Skeletal muscle satellite cell (primary cell): Measurements from ENCODE around the gene ZNF280D.

Experiments used
- H3K27me3 ChIP-seq: 2 replicates; pipeline ENCODE4 v1.7.0; 2013; ENCODE audit warnings: low read length; ENCODE audit not compliant: control insufficient read depth, insufficient read depth
- H3K36me3 ChIP-seq: 2 replicates; pipeline ENCODE4 v1.7.0; 2013; ENCODE audit warnings: mild to moderate bottlenecking, control low read depth, low read length; ENCODE audit not compliant: insufficient read depth
- H3K4me1 ChIP-seq: 2 replicates; pipeline ENCODE4 v1.7.0; 2013; ENCODE audit warnings: low read length; ENCODE audit not compliant: control insufficient read depth, insufficient read depth
- H3K4me2 ChIP-seq: 2 replicates; pipeline ENCODE4 v1.7.0; 2013; ENCODE audit warnings: mild to moderate bottlenecking, low read length
- H3K4me3 ChIP-seq: 2 replicates; pipeline ENCODE4 v1.7.0; 2013; ENCODE audit warnings: low read length
- H3K9ac ChIP-seq: 2 replicates; pipeline ENCODE4 v1.7.0; 2013; ENCODE audit warnings: mild to moderate bottlenecking, low read depth, low read length, moderate library complexity
- H3K9me3 ChIP-seq: replicated peaks from 2 replicates; pipeline ENCODE4 v1.7.0; 2013; ENCODE audit warnings: mild to moderate bottlenecking, control low read depth, low read length

ZNF280D gene

DNA sequence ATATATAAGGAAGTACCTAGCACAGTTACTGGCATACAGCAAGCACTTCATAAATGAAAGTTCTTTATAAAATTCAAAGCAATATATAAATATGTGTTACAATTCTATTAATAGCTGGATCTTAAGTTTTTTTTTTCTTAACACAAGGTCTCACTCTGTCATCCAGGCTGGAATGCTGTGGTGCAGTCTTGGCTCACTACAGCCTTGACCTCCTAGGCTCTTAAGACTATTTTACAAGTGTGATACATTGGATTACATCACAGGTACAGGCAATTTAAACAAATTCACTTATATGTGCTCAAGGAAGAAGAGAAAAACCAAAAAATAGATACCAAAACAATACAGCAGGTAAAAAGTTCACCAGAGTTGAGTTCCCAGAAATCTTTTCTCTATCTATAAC is 60.6 kb downstream of the ZNF280D start:
- H3K4me1 ChIP-seq: no peaks in the 10 kb centered on the region
- H3K4me3 ChIP-seq: no peak overlapping the region
- no peaks in the 10 kb centered on the region for H3K9me3 ChIP-seq
- H3K36me3 ChIP-seq: peaks cover 46% of the 10 kb centered on the region
- H3K9ac ChIP-seq: no peak overlapping the region
- no peaks in the 10 kb centered on the region for H3K27me3 ChIP-seq
- H3K4me2 ChIP-seq: no peak overlapping the region

DNA sequence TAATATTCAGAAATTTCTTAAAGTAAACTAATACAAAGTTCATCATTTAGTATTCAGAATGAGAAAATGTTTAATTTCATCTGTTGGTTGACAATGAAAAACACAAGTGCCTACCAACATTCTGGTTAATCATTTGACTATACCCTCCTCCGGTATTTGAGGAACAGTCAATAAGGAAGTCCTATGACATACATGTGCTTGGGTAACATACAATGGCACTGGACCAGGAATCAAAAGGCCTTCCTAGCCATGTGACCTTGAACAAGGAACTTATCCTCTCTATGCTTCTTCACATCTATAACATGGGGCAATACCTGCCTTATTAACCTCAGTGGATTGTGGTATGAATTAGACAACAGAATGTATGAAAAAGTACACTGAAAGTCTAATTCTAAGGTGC is 65.8 kb downstream of the ZNF280D start:
- no peak overlapping the region for H3K4me3 ChIP-seq
- H3K9me3 ChIP-seq: no peaks in the 10 kb centered on the region
- no peaks in the 10 kb centered on the region for H3K4me1 ChIP-seq
- peaks cover 30% of the 10 kb centered on the region for H3K36me3 ChIP-seq
- H3K27me3 ChIP-seq: no peaks in the 10 kb centered on the region
- no peak overlapping the region for H3K4me2 ChIP-seq
- no peak overlapping the region for H3K9ac ChIP-seq

DNA sequence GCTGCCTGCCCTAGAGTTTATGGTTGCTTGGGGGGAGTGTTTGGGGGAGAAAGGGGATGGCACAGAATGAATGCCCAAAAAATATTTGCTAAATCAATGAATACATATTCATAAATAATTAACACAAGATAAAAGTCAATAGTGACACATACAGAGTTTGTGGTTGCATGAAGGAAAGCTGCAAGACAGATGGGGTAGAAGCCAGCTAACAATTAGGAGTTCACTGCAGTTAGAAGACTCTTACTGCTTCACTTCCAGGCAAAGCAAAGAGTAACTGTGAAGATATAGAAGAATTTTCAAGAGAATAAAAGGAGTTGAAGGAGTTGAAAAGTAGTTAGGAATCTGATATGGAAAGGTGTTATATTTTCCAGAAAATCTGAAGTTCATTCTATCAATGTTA is 72.4 kb downstream of the ZNF280D start:
- H3K27me3 ChIP-seq: no peaks in the 10 kb centered on the region
- H3K9ac ChIP-seq: no peak overlapping the region
- H3K4me2 ChIP-seq: no peak overlapping the region
- no peaks in the 10 kb centered on the region for H3K4me1 ChIP-seq
- H3K36me3 ChIP-seq: peaks cover 27% of the 10 kb centered on the region
- H3K9me3 ChIP-seq: no peaks in the 10 kb centered on the region
- H3K4me3 ChIP-seq: no peak overlapping the region

DNA sequence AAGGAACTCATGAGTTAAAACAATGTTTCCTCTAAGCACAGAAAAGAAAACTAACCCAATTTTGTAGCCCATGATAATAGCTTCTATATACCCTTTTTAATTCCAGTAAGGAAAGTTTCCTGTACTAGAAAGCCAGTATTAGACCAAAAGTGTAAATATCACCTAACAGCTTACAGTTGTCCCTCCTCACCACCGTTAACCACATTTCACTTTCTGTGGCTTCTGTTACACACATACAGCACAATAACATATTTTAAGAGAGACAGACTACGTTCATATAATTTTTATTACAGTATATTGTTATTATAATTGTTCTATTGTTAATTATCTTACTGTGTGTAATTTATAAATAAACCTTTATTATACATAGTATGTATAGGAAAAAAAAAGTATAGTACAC is 74.1 kb downstream of the ZNF280D start:
- no peak overlapping the region for H3K4me2 ChIP-seq
- H3K36me3 ChIP-seq: peaks cover 21% of the 10 kb centered on the region
- no peak overlapping the region for H3K9ac ChIP-seq
- no peaks in the 10 kb centered on the region for H3K27me3 ChIP-seq
- no peak overlapping the region for H3K4me3 ChIP-seq
- no peaks in the 10 kb centered on the region for H3K9me3 ChIP-seq
- no peaks in the 10 kb centered on the region for H3K4me1 ChIP-seq

DNA sequence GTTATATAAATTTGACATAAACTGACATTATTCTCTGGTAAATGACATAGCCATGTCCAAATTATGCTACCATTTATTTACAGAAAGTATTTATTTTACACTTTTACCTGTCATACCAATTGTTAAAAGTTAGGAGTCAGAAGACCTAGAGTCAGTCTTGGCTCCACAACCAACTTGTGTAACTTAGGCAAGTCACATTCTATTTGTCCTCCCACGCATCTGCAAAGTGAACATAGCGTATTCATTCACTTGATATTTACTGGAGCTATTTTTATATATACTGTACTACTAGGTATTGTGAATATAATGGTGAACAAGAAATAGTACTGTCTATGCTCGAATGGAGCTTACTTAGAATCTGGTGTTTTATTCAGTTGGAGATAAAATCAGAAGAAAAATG is 78.7 kb downstream of the ZNF280D start:
- Histone ChIP-seq H3K9ac (no peak overlapping the region), H3K36me3 (peaks cover 21% of the 10 kb centered on the region)

DNA sequence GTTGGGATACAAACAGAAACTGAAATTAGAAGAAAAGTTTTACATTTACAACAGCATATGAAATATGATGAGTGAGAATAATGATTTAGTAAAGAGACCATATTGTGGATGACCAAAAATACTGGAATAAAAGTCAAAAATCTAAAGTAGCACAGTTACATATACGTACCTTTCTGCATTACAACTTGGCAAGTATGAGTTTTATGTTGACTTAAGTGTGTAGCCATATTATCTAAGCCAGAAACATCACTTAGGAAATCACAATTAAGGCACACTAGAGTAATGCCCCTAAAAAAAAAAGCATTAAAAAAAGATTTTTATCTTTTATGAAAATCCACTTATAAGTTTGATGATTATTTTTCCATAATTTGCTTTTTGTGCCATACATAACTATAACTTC is 79.1 kb downstream of the ZNF280D start:
- Histone ChIP-seq H3K36me3 (peaks cover 21% of the 10 kb centered on the region), H3K27me3 (no peaks in the 10 kb centered on the region), H3K4me3 (no peak overlapping the region), H3K9ac (no peak overlapping the region), H3K4me2 (no peak overlapping the region), H3K9me3 (no peaks in the 10 kb centered on the region), H3K4me1 (no peaks in the 10 kb centered on the region)

More for the DNA sequence above, 78.7 kb downstream of the ZNF280D start:
- H3K4me1 ChIP-seq: no peaks in the 10 kb centered on the region
- no peaks in the 10 kb centered on the region for H3K9me3 ChIP-seq
- H3K4me2 ChIP-seq: no peak overlapping the region
- no peaks in the 10 kb centered on the region for H3K27me3 ChIP-seq
- no peak overlapping the region for H3K4me3 ChIP-seq

DNA sequence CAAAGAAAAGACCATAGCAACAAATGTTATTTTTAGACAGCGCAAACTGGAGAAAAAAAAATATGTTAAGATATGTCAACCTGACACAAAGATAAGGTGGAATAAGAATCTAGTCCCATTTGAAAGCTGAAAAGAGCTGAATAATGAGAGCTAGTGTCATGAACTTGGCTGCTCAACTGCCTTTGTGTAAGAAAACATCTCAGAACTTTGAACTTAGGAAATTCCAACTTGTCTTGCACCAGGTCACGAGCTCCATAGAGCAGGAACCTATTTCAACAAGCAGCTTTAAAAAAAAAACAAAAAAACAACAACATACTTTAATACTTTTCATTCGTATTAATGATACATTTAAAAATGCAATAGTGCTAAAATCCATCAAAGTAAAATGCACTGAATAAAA is 79.5 kb downstream of the ZNF280D start:
- no peaks in the 10 kb centered on the region for H3K4me1 ChIP-seq
- H3K27me3 ChIP-seq: no peaks in the 10 kb centered on the region
- H3K9ac ChIP-seq: no peak overlapping the region
- no peaks in the 10 kb centered on the region for H3K9me3 ChIP-seq
- no peak overlapping the region for H3K4me2 ChIP-seq
- H3K36me3 ChIP-seq: peaks cover 21% of the 10 kb centered on the region
- no peak overlapping the region for H3K4me3 ChIP-seq

DNA sequence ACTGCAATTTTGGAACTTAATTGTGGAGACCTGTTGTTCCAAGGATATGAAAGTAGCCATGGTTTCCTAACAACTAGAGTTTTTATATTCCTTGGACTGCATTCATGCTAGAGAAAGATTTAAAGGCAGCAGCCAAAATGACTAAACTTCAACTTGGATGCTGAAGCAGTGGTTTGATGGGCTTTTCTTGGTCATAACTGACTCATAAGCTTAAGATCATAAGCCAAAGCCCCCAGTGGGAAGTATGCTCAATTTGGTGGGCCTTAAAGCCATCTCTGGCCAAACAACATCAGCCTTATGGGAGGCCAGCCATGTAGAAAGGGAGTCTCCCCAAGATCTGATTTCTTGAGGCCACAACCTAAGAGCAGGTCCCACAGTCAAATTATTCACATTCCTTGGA is 80.2 kb downstream of the ZNF280D start:
- Histone ChIP-seq H3K4me1 (no peaks in the 10 kb centered on the region), H3K36me3 (peaks cover 20% of the 10 kb centered on the region), H3K4me2 (no peak overlapping the region), H3K4me3 (no peak overlapping the region), H3K9ac (no peak overlapping the region), H3K27me3 (no peaks in the 10 kb centered on the region), H3K9me3 (no peaks in the 10 kb centered on the region)

DNA sequence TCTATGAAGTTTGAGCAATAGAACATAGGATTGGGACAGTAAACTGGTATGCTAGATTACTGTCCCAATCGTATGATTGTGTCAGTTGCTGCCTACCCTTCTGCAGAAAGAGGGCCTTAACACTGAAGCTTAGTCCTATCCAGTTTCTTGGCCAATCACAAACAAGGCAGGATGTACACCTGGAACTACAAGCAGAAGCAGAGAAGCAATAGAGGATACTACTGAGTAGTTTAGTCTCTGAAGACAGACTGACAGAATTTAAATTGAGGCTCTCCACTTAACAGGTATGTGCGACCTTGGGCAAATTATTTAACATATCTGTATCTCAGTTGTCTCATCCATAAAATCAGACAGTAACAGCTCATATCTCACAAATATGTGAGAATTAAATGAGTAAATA is 85.0 kb downstream of the ZNF280D start:
- H3K4me2 ChIP-seq: no peak overlapping the region
- no peak overlapping the region for H3K4me3 ChIP-seq
- H3K9ac ChIP-seq: no peak overlapping the region
- no peaks in the 10 kb centered on the region for H3K4me1 ChIP-seq
- H3K9me3 ChIP-seq: no peaks in the 10 kb centered on the region
- no peaks in the 10 kb centered on the region for H3K27me3 ChIP-seq
- H3K36me3 ChIP-seq: peaks cover 7% of the 10 kb centered on the region

DNA sequence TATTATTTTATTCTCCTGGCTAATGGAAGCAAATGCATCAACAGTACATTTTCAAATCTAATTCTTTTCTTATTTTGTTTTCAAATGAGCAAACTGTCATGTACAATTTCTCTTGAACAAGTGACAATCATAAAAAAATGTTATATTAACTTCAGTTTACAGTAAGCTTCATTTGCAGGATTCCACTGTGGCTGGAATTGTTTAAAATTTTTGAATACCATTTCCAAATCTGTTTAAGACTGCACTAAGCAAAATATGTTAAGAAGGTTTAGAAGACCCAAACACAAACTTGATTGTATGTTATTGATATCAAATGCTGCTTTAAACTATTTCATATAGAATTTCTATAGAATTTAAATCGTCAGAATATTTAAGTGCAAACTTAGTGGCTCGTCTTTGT is 92.8 kb downstream of the ZNF280D start:
- Histone ChIP-seq H3K4me3 (no peak overlapping the region), H3K27me3 (no peaks in the 10 kb centered on the region), H3K9ac (no peak overlapping the region), H3K9me3 (no peaks in the 10 kb centered on the region), H3K4me1 (no peaks in the 10 kb centered on the region), H3K4me2 (no peak overlapping the region), H3K36me3 (no peaks in the 10 kb centered on the region)

DNA sequence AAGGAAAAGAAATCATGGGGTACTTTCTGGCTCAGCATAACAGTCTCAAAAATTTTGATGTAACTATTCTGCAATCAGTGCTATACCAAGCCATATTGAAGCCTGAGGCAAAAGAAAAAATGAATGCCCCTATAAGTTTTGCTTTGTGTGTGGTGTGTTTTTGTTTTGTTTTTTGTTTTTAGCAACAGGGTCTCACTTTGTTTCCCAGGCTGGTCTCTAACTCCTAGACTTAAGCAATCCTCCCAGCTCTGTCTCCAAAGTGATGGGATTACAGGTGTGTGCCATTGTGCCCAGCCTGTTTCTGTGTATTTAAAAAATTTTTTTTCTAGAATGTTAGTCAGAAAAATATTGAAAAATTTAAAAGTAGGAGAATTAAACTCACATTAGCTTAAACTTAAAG is 93.2 kb downstream of the ZNF280D start:
- no peak overlapping the region for H3K4me2 ChIP-seq
- no peaks in the 10 kb centered on the region for H3K9me3 ChIP-seq
- no peaks in the 10 kb centered on the region for H3K4me1 ChIP-seq
- no peaks in the 10 kb centered on the region for H3K36me3 ChIP-seq
- no peaks in the 10 kb centered on the region for H3K27me3 ChIP-seq
- no peak overlapping the region for H3K4me3 ChIP-seq
- H3K9ac ChIP-seq: no peak overlapping the region

DNA sequence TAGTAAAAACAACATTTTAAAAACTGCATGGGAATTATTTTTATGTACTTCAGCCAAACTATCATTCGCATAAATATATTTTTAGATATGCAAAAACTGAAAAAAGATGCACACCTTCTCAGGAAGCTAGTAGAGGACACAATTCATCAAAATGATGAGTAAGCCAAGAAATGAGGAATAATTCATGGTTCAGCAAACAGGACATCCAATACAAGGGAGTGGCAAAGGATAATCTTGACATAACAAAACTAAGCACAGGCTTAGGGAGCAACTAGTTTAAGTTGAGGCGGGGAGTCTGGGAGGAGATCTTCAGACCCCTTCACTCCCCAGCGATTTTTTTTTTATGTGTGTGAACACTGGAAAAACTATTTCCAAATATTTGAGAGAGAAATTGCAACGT is 93.7 kb downstream of the ZNF280D start:
- no peak overlapping the region for H3K4me2 ChIP-seq
- H3K9me3 ChIP-seq: no peaks in the 10 kb centered on the region
- H3K4me3 ChIP-seq: no peak overlapping the region
- no peaks in the 10 kb centered on the region for H3K27me3 ChIP-seq
- no peaks in the 10 kb centered on the region for H3K4me1 ChIP-seq
- peaks cover 1% of the 10 kb centered on the region for H3K36me3 ChIP-seq
- H3K9ac ChIP-seq: no peak overlapping the region
